ENCODE data around the gene HDLBP. TPM values are rescaled to one million over a fixed set of nuclear protein-coding genes. Genes with fewer than 3 reads are reported as not detected.
A peak's percentile ranks its signal among the peaks of the same experiment; 100 is the strongest.
"Not testable (repeated sequence)": the region's sequence is repeated elsewhere in the genome, so short reads cannot be mapped to it uniquely, and the experiment has no call there.

HDLBP gene
- total RNA-seq, 1 donor from 2014 or later, result 922 TPM

- H3K9ac ChIP-seq (ENCODE audit: low read length), result peak overlapping the region; percentile 5
- H3K27ac Mint-ChIP-seq (ENCODE audit: unreplicated experiment), result peak overlapping the region; percentile 34
- H3K4me3 Mint-ChIP-seq (ENCODE audit: unreplicated experiment), result peak overlapping the region; percentile 98
- H3K4me1 Mint-ChIP-seq (ENCODE audit: low read depth, unreplicated experiment), result peaks cover 51% of the 10 kb centered on the region
- H3K4me3 ChIP-seq (ENCODE audit: insufficient read depth, low read depth, low read length), result no peak overlapping the region
- H3K4me1 ChIP-seq (ENCODE audit: insufficient read depth, low read length), result peaks cover 23% of the 10 kb centered on the region
- H3K36me3 Mint-ChIP-seq (ENCODE audit: low read depth, unreplicated experiment), result peaks cover 2% of the 10 kb centered on the region
- no peak overlapping the region for H3K27ac ChIP-seq (ENCODE audit: low read depth, low read length)
- H3K36me3 ChIP-seq (ENCODE audit: insufficient read depth, low read length), result peaks cover 9% of the 10 kb centered on the region
- H3K27me3 Mint-ChIP-seq (ENCODE audit: low read depth, unreplicated experiment), result no peaks in the 10 kb centered on the region
- DNase-seq (ENCODE audit: low read depth), result no peak
- no peaks in the 10 kb centered on the region for H3K27me3 ChIP-seq (ENCODE audit: insufficient read depth, low read length)
- TF ChIP-seq, protein P1, sequence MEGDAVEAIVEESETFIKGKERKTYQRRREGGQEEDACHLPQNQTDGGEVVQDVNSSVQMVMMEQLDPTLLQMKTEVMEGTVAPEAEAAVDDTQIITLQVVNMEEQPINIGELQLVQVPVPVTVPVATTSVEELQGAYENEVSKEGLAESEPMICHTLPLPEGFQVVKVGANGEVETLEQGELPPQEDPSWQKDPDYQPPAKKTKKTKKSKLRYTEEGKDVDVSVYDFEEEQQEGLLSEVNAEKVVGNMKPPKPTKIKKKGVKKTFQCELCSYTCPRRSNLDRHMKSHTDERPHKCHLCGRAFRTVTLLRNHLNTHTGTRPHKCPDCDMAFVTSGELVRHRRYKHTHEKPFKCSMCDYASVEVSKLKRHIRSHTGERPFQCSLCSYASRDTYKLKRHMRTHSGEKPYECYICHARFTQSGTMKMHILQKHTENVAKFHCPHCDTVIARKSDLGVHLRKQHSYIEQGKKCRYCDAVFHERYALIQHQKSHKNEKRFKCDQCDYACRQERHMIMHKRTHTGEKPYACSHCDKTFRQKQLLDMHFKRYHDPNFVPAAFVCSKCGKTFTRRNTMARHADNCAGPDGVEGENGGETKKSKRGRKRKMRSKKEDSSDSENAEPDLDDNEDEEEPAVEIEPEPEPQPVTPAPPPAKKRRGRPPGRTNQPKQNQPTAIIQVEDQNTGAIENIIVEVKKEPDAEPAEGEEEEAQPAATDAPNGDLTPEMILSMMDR (IDR thresholded peaks at IDR 0.05; ENCODE audit: insufficient read depth, low read depth, low read length), result no peak
- TF ChIP-seq EZH2 (IDR thresholded peaks at IDR 0.05; ENCODE audit: insufficient read depth, low read length), result no peak
- peaks cover 93% of the 10 kb centered on the region for H4K20me1 ChIP-seq (ENCODE audit: insufficient read depth, low read length)
- H2AFZ ChIP-seq (ENCODE audit: low read depth, low read length), result no peak overlapping the region
- peak overlapping the region; percentile 98 for H3K4me2 ChIP-seq (ENCODE audit: low read length)
- H3K79me2 ChIP-seq (ENCODE audit: insufficient read depth, low read length), result peaks cover 96% of the 10 kb centered on the region
- no peaks in the 10 kb centered on the region for H3K9me3 Mint-ChIP-seq (ENCODE audit: unreplicated experiment)
- no peaks in the 10 kb centered on the region for H3K9me3 ChIP-seq (ENCODE audit: insufficient read depth, low read depth, low read length)
- FAIRE-seq, result no peak
Measured at GRCh38 chr2:241320394-241320793, 4.9 kb upstream of the HDLBP start.

GRCh38 chr2:241318830-241319229 lies 3.4 kb upstream of the HDLBP start:
- Histone ChIP-seq H4K20me1 (ENCODE audit: insufficient read depth, low read length) (peaks cover 77% of the 10 kb centered on the region), H3K4me2 (ENCODE audit: low read length) (peak overlapping the region; percentile 98), H3K4me1 (ENCODE audit: insufficient read depth, low read length) (peaks cover 31% of the 10 kb centered on the region), H3K79me2 (ENCODE audit: insufficient read depth, low read length) (peaks cover 93% of the 10 kb centered on the region)
- H3K9me3 Mint-ChIP-seq (ENCODE audit: unreplicated experiment); H3K9me3 ChIP-seq (ENCODE audit: insufficient read depth, low read depth, low read length); H3K4me3 ChIP-seq (ENCODE audit: insufficient read depth, low read depth, low read length); H2AFZ ChIP-seq (ENCODE audit: low read depth, low read length); H3K27me3 Mint-ChIP-seq (ENCODE audit: low read depth, unreplicated experiment); DNase-seq (ENCODE audit: low read depth); H3K36me3 Mint-ChIP-seq (ENCODE audit: low read depth, unreplicated experiment); H3K9ac ChIP-seq (ENCODE audit: low read length); H3K36me3 ChIP-seq (ENCODE audit: insufficient read depth, low read length); H3K27ac Mint-ChIP-seq (ENCODE audit: unreplicated experiment); FAIRE-seq; H3K27me3 ChIP-seq (ENCODE audit: insufficient read depth, low read length); H3K27ac ChIP-seq (ENCODE audit: low read depth, low read length): not testable (repeated sequence)
- peaks cover 42% of the 10 kb centered on the region for H3K4me1 Mint-ChIP-seq (ENCODE audit: low read depth, unreplicated experiment)
- peak overlapping the region; percentile 98 for H3K4me3 Mint-ChIP-seq (ENCODE audit: unreplicated experiment)

GRCh38 chr2:241317391-241317790 lies 1.9 kb upstream of the HDLBP start:
- no peaks in the 10 kb centered on the region for H3K9me3 Mint-ChIP-seq (ENCODE audit: unreplicated experiment)
- H3K9me3 ChIP-seq (ENCODE audit: insufficient read depth, low read depth, low read length), result no peaks in the 10 kb centered on the region
- H3K27ac ChIP-seq (ENCODE audit: low read depth, low read length), result peak overlapping the region; percentile 100
- peak overlapping the region; percentile 97 for H3K4me3 ChIP-seq (ENCODE audit: insufficient read depth, low read depth, low read length)
- H3K27ac Mint-ChIP-seq (ENCODE audit: unreplicated experiment), result no peak overlapping the region
- H3K36me3 ChIP-seq (ENCODE audit: insufficient read depth, low read length), result peaks cover 6% of the 10 kb centered on the region
- peaks cover 43% of the 10 kb centered on the region for H3K4me1 ChIP-seq (ENCODE audit: insufficient read depth, low read length)
- no peaks in the 10 kb centered on the region for H3K27me3 ChIP-seq (ENCODE audit: insufficient read depth, low read length)
- peak overlapping the region; percentile 100 for H3K9ac ChIP-seq (ENCODE audit: low read length)
- DNase-seq (ENCODE audit: low read depth) (no peak), FAIRE-seq (no peak)
- H3K4me1 Mint-ChIP-seq (ENCODE audit: low read depth, unreplicated experiment), result peaks cover 43% of the 10 kb centered on the region
- peak overlapping the region; percentile 98 for H3K4me2 ChIP-seq (ENCODE audit: low read length)
- H3K27me3 Mint-ChIP-seq (ENCODE audit: low read depth, unreplicated experiment), result no peaks in the 10 kb centered on the region
- H2AFZ ChIP-seq (ENCODE audit: low read depth, low read length), result no peak overlapping the region
- peaks cover 67% of the 10 kb centered on the region for H4K20me1 ChIP-seq (ENCODE audit: insufficient read depth, low read length)
- peak overlapping the region; percentile 98 for H3K4me3 Mint-ChIP-seq (ENCODE audit: unreplicated experiment)
- peaks cover 93% of the 10 kb centered on the region for H3K79me2 ChIP-seq (ENCODE audit: insufficient read depth, low read length)
- TF ChIP-seq, protein P1 (IDR thresholded peaks at IDR 0.05; ENCODE audit: insufficient read depth, low read depth, low read length), result no peak
- no peak for TF ChIP-seq EZH2 (IDR thresholded peaks at IDR 0.05; ENCODE audit: insufficient read depth, low read length)
- peaks cover 2% of the 10 kb centered on the region for H3K36me3 Mint-ChIP-seq (ENCODE audit: low read depth, unreplicated experiment)

Measured in astrocyte (in vitro differentiated cells and primary cell).